Mesenchymal stem cell (in vitro differentiated cells and primary cell): ENCODE measurements around the gene GALNT5.
"Not testable (repeated sequence)": the region's sequence is repeated elsewhere in the genome, so short reads cannot be mapped to it uniquely, and the experiment has no call there.

Experiments used
- DNase-seq: peaks from one replicate; pipeline ENCODE4 v3.0.0-alpha.2; 2013
- H2AFZ ChIP-seq: one replicate; pipeline ENCODE4 v1.6.1; 2013; ENCODE audit warnings: low read depth, mild to moderate bottlenecking, control low read depth, inconsistent platforms, low read length, moderate library complexity
- H2AK5ac ChIP-seq: 2 replicates; pipeline ENCODE4 v1.6.1; 2013; ENCODE audit warnings: low read length, moderate library complexity, mild to moderate bottlenecking, inconsistent platforms; ENCODE audit not compliant: severe bottlenecking
- H2BK120ac ChIP-seq: one replicate; pipeline ENCODE4 v1.6.1; 2013; ENCODE audit warnings: low read depth, mild to moderate bottlenecking, inconsistent platforms, low read length, moderate library complexity
- H2BK12ac ChIP-seq, 2 experiments: one replicate each; pipeline ENCODE4 v1.6.1; 2013; ENCODE audit warnings: inconsistent platforms in 2 of 2, low read length in 2 of 2, mild to moderate bottlenecking in 2 of 2, moderate library complexity in 2 of 2, control low read depth in 1 of 2
- H2BK15ac ChIP-seq: one replicate; pipeline ENCODE4 v1.6.1; 2013; ENCODE audit warnings: mild to moderate bottlenecking, low read depth, inconsistent platforms; ENCODE audit not compliant: poor library complexity, severe bottlenecking
- H2BK5ac ChIP-seq: 2 replicates; pipeline ENCODE4 v1.6.1; 2013; ENCODE audit warnings: low read depth, mild to moderate bottlenecking, low read length, control low read depth, inconsistent platforms; ENCODE audit not compliant: poor library complexity, severe bottlenecking
- H3K14ac ChIP-seq, 2 experiments: one replicate each; pipeline ENCODE4 v1.6.1; 2013; ENCODE audit warnings: inconsistent platforms in 2 of 2, low read length in 2 of 2, control low read depth in 1 of 2, mild to moderate bottlenecking in 1 of 2, moderate library complexity in 1 of 2
- H3K18ac ChIP-seq, 2 experiments: one replicate each; pipeline ENCODE4 v1.6.1; 2013; ENCODE audit warnings: inconsistent platforms in 2 of 2, low read length in 2 of 2, control low read depth in 1 of 2, low read depth in 1 of 2, mild to moderate bottlenecking in 1 of 2
- H3K23ac ChIP-seq, 2 experiments: one replicate each; pipeline ENCODE4 v1.6.1; 2013; ENCODE audit warnings: inconsistent platforms in 2 of 2, low read length in 2 of 2, mild to moderate bottlenecking in 2 of 2, moderate library complexity in 2 of 2, control low read depth in 1 of 2
- H3K27ac ChIP-seq: 2 replicates; pipeline ENCODE4 v1.5.1; 2013; ENCODE audit warnings: mild to moderate bottlenecking, moderate library complexity, low read length, control low read depth, inconsistent platforms; ENCODE audit not compliant: poor library complexity, severe bottlenecking
- H3K27me3 ChIP-seq, 2 experiments: 2 replicates each; pipeline versions ENCODE4 v1.6.1 to v1.7.0; 2013; ENCODE audit warnings: low read length in 2 of 2, mild to moderate bottlenecking in 2 of 2, moderate library complexity in 2 of 2, control low read depth in 1 of 2, inconsistent platforms in 1 of 2; ENCODE audit not compliant: control insufficient read depth in 1 of 2, insufficient read depth in 1 of 2
- H3K36me3 ChIP-seq, 2 experiments: 2 replicates each; pipeline versions ENCODE4 v1.6.1 to v1.7.0; 2013; ENCODE audit warnings: low read length in 2 of 2, control low read depth in 1 of 2, inconsistent platforms in 1 of 2, low read depth in 1 of 2, mild to moderate bottlenecking in 1 of 2; ENCODE audit not compliant: insufficient read depth in 2 of 2, control insufficient read depth in 1 of 2
- H3K4ac ChIP-seq, 2 experiments: one replicate each; pipeline ENCODE4 v1.6.1; 2013; ENCODE audit warnings: inconsistent platforms in 2 of 2, low read length in 2 of 2, mild to moderate bottlenecking in 2 of 2, moderate library complexity in 2 of 2, control low read depth in 1 of 2, low read depth in 1 of 2
- H3K4me1 ChIP-seq: 2 replicates; pipeline ENCODE4 v1.6.1; 2013; ENCODE audit warnings: low read depth, low read length, control low read depth; ENCODE audit not compliant: control insufficient read depth, insufficient read depth
- H3K4me2 ChIP-seq: 2 replicates; pipeline ENCODE4 v1.6.1; 2013; ENCODE audit warnings: low read length, mild to moderate bottlenecking, inconsistent platforms; ENCODE audit not compliant: poor library complexity, severe bottlenecking
- H3K4me3 ChIP-seq, 2 experiments: 2 replicates each; pipeline versions ENCODE4 v1.5.1 to v1.7.0; 2013; ENCODE audit warnings: low read length in 2 of 2, mild to moderate bottlenecking in 2 of 2, control low read depth in 1 of 2, low read depth in 1 of 2; ENCODE audit not compliant: insufficient read depth in 1 of 2
- H3K79me1 ChIP-seq: replicated peaks from 2 replicates; pipeline ENCODE4 v1.6.1; 2013; ENCODE audit warnings: mild to moderate bottlenecking, control low read depth, low read length, inconsistent platforms; ENCODE audit not compliant: poor library complexity, severe bottlenecking
- H3K9ac ChIP-seq: 2 replicates; pipeline ENCODE4 v1.7.0; 2013; ENCODE audit warnings: mild to moderate bottlenecking, low read length, moderate library complexity
- H3K9me3 ChIP-seq: 2 replicates; pipeline ENCODE4 v1.7.0; 2013; ENCODE audit warnings: mild to moderate bottlenecking, low read length; ENCODE audit not compliant: control insufficient read depth
- H4K8ac ChIP-seq: one replicate; pipeline ENCODE4 v1.6.1; 2013; ENCODE audit warnings: inconsistent platforms, mild to moderate bottlenecking, low read length, moderate library complexity
- H4K91ac ChIP-seq: one replicate; pipeline ENCODE4 v1.6.1; 2013; ENCODE audit warnings: mild to moderate bottlenecking, low read length, inconsistent platforms
- WGBS: methylation state at CpG from one replicate; pipeline ENCODE4 v1.1.7; 2013; ENCODE audit warnings: mixed read lengths; 5-methylcytosine and 5-hydroxymethylcytosine counted together

The GALNT5 gene

GRCh38 chr2:157339965-157340655, 82.6 kb downstream of the GALNT5 start:
- Histone ChIP-seq H3K4ac (no peak overlapping the region), H3K14ac (no peak overlapping the region), H3K23ac (no peak overlapping the region), H3K18ac (no peak overlapping the region), H4K91ac (no peak overlapping the region), H2BK15ac (no peak overlapping the region), H3K4me3 (no peak overlapping the region), H2BK120ac (no peak overlapping the region), H3K36me3 (no peaks in the 10 kb centered on the region), H2BK12ac (no peak overlapping the region), H2AK5ac (no peak overlapping the region), H3K9ac (no peak overlapping the region), H3K4me2 (no peak overlapping the region), H3K27me3 (no peaks in the 10 kb centered on the region), H3K27ac (no peak overlapping the region), H2AFZ (no peak overlapping the region), H3K4me1 (no peaks in the 10 kb centered on the region), H4K8ac (no peak overlapping the region), H3K9me3 (peaks cover 10% of the 10 kb centered on the region), H3K79me1 (no peaks in the 10 kb centered on the region), H2BK5ac (no peak overlapping the region)
- DNase-seq = no peak
- WGBS = 96% methylated on average over 4 of the region's 4 CpGs

GRCh38 chr2:157341381-157341780, 83.9 kb downstream of the GALNT5 start:
- not testable (repeated sequence) for H4K91ac ChIP-seq, H4K8ac ChIP-seq, H3K9ac ChIP-seq, DNase-seq, H3K27me3 ChIP-seq, H3K4me3 ChIP-seq, H2BK120ac ChIP-seq, H2AK5ac ChIP-seq, H2BK15ac ChIP-seq, H3K18ac ChIP-seq, H2AFZ ChIP-seq, H3K23ac ChIP-seq, H3K14ac ChIP-seq, H3K27ac ChIP-seq, H2BK5ac ChIP-seq, H3K4me2 ChIP-seq, H3K4ac ChIP-seq, H3K4me1 ChIP-seq, H2BK12ac ChIP-seq, H3K79me1 ChIP-seq, H3K36me3 ChIP-seq
- 100% methylated on average over 2 of the region's 2 CpGs for WGBS
- H3K9me3 ChIP-seq = peaks cover 13% of the 10 kb centered on the region

GRCh38 chr2:157345647-157346389, 88.3 kb downstream of the GALNT5 start:
- H3K9me3 ChIP-seq = peaks cover 13% of the 10 kb centered on the region
- H3K4me2 ChIP-seq = no peak overlapping the region
- H3K27ac ChIP-seq = no peak overlapping the region
- H3K4me1 ChIP-seq = no peaks in the 10 kb centered on the region
- H3K18ac ChIP-seq = no peak overlapping the region
- H2BK12ac ChIP-seq = no peak overlapping the region
- H4K91ac ChIP-seq = no peak overlapping the region
- no peak overlapping the region for H3K4ac ChIP-seq
- no CpG with 5 or more reads among the region's 2 CpGs for WGBS
- H3K4me3 ChIP-seq = no peak overlapping the region
- DNase-seq = no peak
- H2BK15ac ChIP-seq = no peak overlapping the region
- no peak overlapping the region for H2BK120ac ChIP-seq
- no peak overlapping the region for H3K14ac ChIP-seq
- no peak overlapping the region for H2AFZ ChIP-seq
- no peak overlapping the region for H3K23ac ChIP-seq
- H4K8ac ChIP-seq = no peak overlapping the region
- no peaks in the 10 kb centered on the region for H3K27me3 ChIP-seq
- H3K79me1 ChIP-seq = no peaks in the 10 kb centered on the region
- H3K9ac ChIP-seq = no peak overlapping the region
- no peak overlapping the region for H2AK5ac ChIP-seq
- no peak overlapping the region for H2BK5ac ChIP-seq
- H3K36me3 ChIP-seq = no peaks in the 10 kb centered on the region

- no peak overlapping the region for H3K4ac ChIP-seq
- H3K23ac ChIP-seq = no peak overlapping the region
- H2BK5ac ChIP-seq = no peak overlapping the region
- no peaks in the 10 kb centered on the region for H3K4me1 ChIP-seq
- no peak overlapping the region for H3K14ac ChIP-seq
- no peak overlapping the region for H4K8ac ChIP-seq
- H3K18ac ChIP-seq = no peak overlapping the region
- 80% methylated on average over 1 of the region's 3 CpGs for WGBS
- no peak overlapping the region for H2AFZ ChIP-seq
- no peak overlapping the region for H2BK15ac ChIP-seq
- H3K4me2 ChIP-seq = no peak overlapping the region
- no peak overlapping the region for H3K4me3 ChIP-seq
- H2AK5ac ChIP-seq = no peak overlapping the region
- no peaks in the 10 kb centered on the region for H3K79me1 ChIP-seq
- no peak overlapping the region for H3K27ac ChIP-seq
- no peak overlapping the region for H4K91ac ChIP-seq
- H3K27me3 ChIP-seq = no peaks in the 10 kb centered on the region
- DNase-seq = no peak
- H3K9me3 ChIP-seq = peaks cover 6% of the 10 kb centered on the region
- H3K9ac ChIP-seq = no peak overlapping the region
- no peak overlapping the region for H2BK120ac ChIP-seq
- H2BK12ac ChIP-seq = no peak overlapping the region
- H3K36me3 ChIP-seq = no peaks in the 10 kb centered on the region
These were observed 90.9 kb downstream of the GALNT5 start for GRCh38 chr2:157348291-157348921.
